Activated CD4-positive, alpha-beta memory T cell treated with anti-CD3 and anti-CD28 coated beads, Interleukin-2, amount 10 ng/mL, durations not matched to agents 7 days and 5 days (primary cell): ENCODE results near the gene DCTPP1. TPM values are rescaled to one million over a fixed set of nuclear protein-coding genes. Genes with fewer than 3 reads are reported as not detected.
"Not testable (repeated sequence)": the region's sequence is repeated elsewhere in the genome, so short reads cannot be mapped to it uniquely, and the experiment has no call there.

ENCODE experiments used
- CTCF ChIA-PET: fragments of 350-600 bp; sonication (Branson Sonifier 250); formaldehyde crosslinking; loops from one replicate; lab custom pipeline; 2021; ENCODE audit warnings: antibody characterized with exemption, inconsistent platforms; lab: Charles Lee
- POLR2A ChIA-PET: fragments of 350-600 bp; sonication (Branson Sonifier 250); formaldehyde crosslinking; loops from one replicate; lab custom pipeline; 2021; ENCODE audit warnings: antibody characterized with exemption; lab: Charles Lee
- DNase-seq: peaks from one replicate; pipeline ENCODE4 v3.0.0-alpha.2; 2020
- H3K27ac Mint-ChIP-seq: one replicate; pipeline ENCODE4 v1.8.0; 2021; ENCODE audit warnings: mild to moderate bottlenecking, mixed read lengths
- H3K27me3 Mint-ChIP-seq: one replicate; pipeline ENCODE4 v1.8.0; 2021; ENCODE audit warnings: mixed read lengths
- H3K36me3 Mint-ChIP-seq: one replicate; pipeline ENCODE4 v1.8.0; 2021; ENCODE audit warnings: low read depth, mixed read lengths
- H3K4me1 Mint-ChIP-seq: one replicate; pipeline ENCODE4 v1.8.0; 2021; ENCODE audit warnings: mixed read lengths
- H3K4me3 Mint-ChIP-seq: one replicate; pipeline ENCODE4 v1.8.0; 2021; ENCODE audit warnings: mild to moderate bottlenecking, mixed read lengths
- H3K9me3 Mint-ChIP-seq: one replicate; pipeline ENCODE4 v1.8.0; 2021; ENCODE audit warnings: mixed read lengths
- total RNA-seq, 2 experiments: library from RNA; stranded (reverse); gene quantifications; one replicate each; pipeline ENCODE4 v1.2.3, GENCODE V29; 2021

DCTPP1 gene
- total RNA-seq, 2 experiments from 2014 or later, result 51.3 to 51.4 TPM

DNA sequence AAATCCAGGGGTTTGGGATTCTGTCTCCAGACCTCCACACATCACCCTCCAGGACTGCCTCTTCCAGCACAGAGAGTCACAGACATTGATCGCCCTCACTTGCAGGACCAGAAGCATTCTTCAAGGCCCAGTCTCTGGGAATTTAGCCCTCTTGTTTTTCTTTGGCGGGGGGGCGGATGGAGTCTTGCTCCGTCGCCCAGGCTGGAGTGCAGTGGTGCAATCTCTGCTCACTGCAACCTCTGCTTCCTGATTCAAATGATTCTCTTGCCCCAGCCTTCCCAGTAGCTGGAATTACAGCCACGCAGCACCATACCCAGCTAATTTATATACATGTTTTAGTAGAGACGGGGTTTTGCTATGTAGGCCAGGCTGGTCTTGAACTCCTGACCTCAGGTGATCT is 34.2 kb upstream of the DCTPP1 start:
- H3K4me3 Mint-ChIP-seq, result no peak overlapping the region
- H3K36me3 Mint-ChIP-seq, result peaks cover 2% of the 10 kb centered on the region
- no peaks in the 10 kb centered on the region for H3K9me3 Mint-ChIP-seq
- CTCF ChIA-PET, result interaction anchor here (0.6 kb wide), 1 partner anchor 15 kb away, joined by 4 read pairs; no protein-coding TSS in a partner anchor
- no peaks in the 10 kb centered on the region for H3K27me3 Mint-ChIP-seq
- DNase-seq, result no peak
- POLR2A ChIA-PET, result interaction anchor here (0.8 kb wide), 1 partner anchor 10 kb away, joined by 7 read pairs; no protein-coding TSS in a partner anchor
- no peak overlapping the region for H3K27ac Mint-ChIP-seq
- peaks cover 49% of the 10 kb centered on the region for H3K4me1 Mint-ChIP-seq

DNA sequence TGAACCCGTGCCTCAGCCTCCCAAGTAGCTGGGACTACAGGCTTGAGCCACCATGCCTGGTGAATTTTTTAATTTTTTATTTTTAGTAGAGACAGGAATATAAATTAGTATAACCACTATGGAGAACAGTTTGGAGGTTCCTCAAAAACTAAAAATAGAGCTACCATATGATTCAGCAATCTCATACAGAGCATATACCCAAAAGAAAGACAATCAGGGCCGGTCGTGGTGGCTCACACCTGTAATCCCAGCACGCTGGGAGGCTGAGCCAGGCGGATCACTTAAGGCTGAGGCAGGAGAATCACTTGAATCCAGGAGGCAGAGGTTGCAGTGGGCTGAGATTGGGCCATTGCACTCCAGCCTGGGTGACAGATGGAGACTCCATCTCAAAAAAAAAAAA is 31.6 kb upstream of the DCTPP1 start:
- H3K36me3 Mint-ChIP-seq, H3K27me3 Mint-ChIP-seq, H3K4me3 Mint-ChIP-seq, DNase-seq, H3K9me3 Mint-ChIP-seq: not testable (repeated sequence)
- ChIA-PET POLR2A (interaction anchor here (5.8 to 8.3 kb wide), 2 partner anchors 11 to 20 kb away, joined by 38 to 400 read pairs; partner anchors contain the start of gene ITGAL), CTCF (interaction anchor here (0.6 to 7.4 kb wide), 7 partner anchors 9 to 117 kb away, joined by 3 to 107 read pairs (median 6); partner anchors contain the start of genes DCTPP1 and ITGAL)
- Mint-ChIP-seq H3K4me1 (peaks cover 66% of the 10 kb centered on the region), H3K27ac (peak overlapping the region; percentile 8)

DNA sequence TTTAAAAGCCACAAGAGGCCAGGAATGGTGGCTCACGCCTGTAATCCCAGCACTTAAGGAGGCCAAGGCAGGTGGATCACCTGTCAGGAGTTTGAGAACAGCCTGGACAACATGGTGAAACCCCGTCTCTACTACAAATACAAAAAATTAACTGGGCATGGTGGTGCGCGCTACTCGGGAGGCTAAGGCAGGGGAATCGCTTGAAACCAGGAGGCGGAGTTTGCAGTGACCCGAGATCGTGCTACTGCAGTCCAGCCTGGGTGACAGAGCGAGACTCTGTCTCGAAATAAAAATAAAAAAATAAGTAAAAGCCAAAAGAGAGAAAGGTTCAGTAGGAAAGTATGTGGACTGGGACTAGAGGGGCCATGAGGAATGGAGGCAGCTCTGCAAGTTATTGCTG is 29.6 kb upstream of the DCTPP1 start:
- Mint-ChIP-seq H3K4me1 (peaks cover 69% of the 10 kb centered on the region), H3K4me3 (no peak overlapping the region), H3K36me3 (peaks cover 6% of the 10 kb centered on the region), H3K27ac (peak overlapping the region; percentile 98), H3K27me3 (peaks cover 2% of the 10 kb centered on the region), H3K9me3 (no peaks in the 10 kb centered on the region)
- POLR2A ChIA-PET, result interaction anchor here (1.0 to 8.3 kb wide), 16 partner anchors 12 to 274 kb away, joined by 3 to 400 read pairs (median 6); partner anchors contain the start of genes DCTPP1, FBRS, ITGAL and PRR14
- no peak for DNase-seq
- CTCF ChIA-PET, result interaction anchor here (2.0 to 7.4 kb wide), 4 partner anchors 10 to 30 kb away, joined by 11 to 107 read pairs (median 32); partner anchors contain the start of genes DCTPP1 and ITGAL

DNA sequence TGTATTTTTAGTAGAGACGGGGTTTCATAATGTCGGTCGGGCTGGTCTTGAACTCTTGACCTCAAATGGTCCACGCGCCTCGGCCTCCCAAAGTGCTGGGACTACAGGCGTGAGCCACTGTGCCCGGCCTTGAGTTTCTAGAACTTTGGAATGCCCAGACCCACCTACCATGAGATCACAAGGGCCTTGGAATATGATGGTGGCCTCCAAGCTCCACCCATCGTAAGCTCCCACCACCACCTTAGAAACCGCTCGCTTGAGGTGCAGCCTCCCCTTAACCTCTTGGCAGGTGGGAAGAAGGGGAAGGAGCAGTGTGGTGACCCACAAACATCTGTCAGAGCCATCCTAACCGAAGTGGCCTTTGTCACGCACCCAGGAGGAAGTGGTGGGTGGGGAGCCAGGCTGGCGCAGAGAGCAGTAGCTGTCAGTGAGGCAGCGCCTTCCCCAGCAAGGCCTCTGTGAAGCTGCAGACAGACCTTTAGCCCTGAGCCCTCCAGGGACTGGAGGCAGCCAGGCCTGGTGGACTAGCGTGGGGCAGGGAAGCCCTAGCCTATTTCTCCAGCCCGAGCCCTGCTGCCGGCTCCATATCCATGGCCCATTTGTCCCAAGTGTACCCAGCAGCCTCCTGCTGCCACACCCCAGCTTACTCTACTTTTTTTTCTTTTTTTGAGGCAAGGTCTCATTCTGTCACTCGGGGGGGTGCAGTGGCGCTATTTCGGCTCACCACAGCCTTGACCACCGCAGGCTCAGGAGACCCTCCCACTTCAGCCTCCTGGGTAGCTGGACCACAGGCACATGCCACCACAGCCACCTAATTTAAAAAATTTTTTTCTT is 28.9 kb upstream of the DCTPP1 start:
- POLR2A ChIA-PET, result interaction anchor here (0.7 to 8.3 kb wide), 21 partner anchors 11 to 273 kb away, joined by 3 to 400 read pairs (median 5); partner anchors contain the start of genes DCTPP1, FBRS, ITGAL and PRR14
- CTCF ChIA-PET, result interaction anchor here (0.6 to 7.4 kb wide), 9 partner anchors 10 to 175 kb away, joined by 3 to 107 read pairs (median 4); partner anchors contain the start of genes DCTPP1 and ITGAL
- H3K27ac Mint-ChIP-seq, result peak overlapping the region; percentile 98

DNA sequence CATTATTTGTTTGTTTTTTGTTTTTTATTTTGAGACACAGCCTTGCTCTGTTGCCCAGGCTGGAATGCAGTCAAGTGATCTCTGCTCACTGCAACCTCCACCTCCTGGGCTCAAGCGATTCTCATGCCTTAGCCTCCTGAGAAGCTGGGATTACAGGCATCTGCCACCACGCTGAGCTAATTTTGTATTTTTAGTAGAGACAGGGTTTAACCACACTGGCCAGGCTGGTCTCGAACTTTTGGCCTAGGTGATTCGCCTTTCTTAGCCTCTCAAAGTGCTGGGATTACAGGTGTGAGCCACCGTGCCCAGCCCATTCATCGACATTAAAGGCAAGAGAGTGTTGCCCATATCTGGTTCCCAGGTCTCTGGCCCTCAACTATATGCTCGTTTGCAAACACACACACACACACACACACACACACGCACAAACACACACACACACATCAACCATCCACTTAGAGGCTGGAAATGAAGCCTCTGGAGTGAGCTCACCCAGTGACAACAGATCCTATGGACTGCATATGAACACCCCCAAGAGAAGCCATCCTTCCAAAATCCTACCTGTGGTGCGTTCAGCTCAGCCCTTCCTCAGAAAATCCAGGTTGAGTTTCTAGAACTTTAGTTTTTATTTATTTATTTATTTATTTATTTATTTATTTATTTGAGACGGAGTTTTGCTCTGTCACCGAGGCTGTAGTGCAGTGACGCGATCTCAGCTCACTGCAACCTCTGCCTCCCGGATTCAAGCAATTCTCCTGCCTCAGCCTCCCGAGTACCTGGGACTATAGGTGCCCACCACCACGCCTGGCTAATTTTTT is 28.1 kb upstream of the DCTPP1 start:
- ChIA-PET POLR2A (interaction anchor here (0.7 to 8.3 kb wide), 24 partner anchors 11 to 272 kb away, joined by 3 to 400 read pairs (median 5); partner anchors contain the start of genes DCTPP1, FBRS, ITGAL and PRR14), CTCF (interaction anchor here (0.6 to 7.4 kb wide), 9 partner anchors 9 to 176 kb away, joined by 3 to 107 read pairs (median 4); partner anchors contain the start of genes DCTPP1 and ITGAL)
- no peak for DNase-seq
- peak overlapping the region; percentile 98 for H3K27ac Mint-ChIP-seq
- peak overlapping the region; percentile 67 for H3K4me3 Mint-ChIP-seq
- H3K36me3 Mint-ChIP-seq, result peaks cover 6% of the 10 kb centered on the region
- peaks cover 2% of the 10 kb centered on the region for H3K27me3 Mint-ChIP-seq
- no peaks in the 10 kb centered on the region for H3K9me3 Mint-ChIP-seq
- H3K4me1 Mint-ChIP-seq, result peaks cover 73% of the 10 kb centered on the region

More for the DNA sequence above, 28.9 kb upstream of the DCTPP1 start:
- Mint-ChIP-seq H3K27me3 (peaks cover 2% of the 10 kb centered on the region), H3K4me1 (peaks cover 74% of the 10 kb centered on the region), H3K36me3 (peaks cover 6% of the 10 kb centered on the region), H3K9me3 (no peaks in the 10 kb centered on the region), H3K4me3 (peak overlapping the region; percentile 67)
- DNase-seq, result peak; percentile 95

DNA sequence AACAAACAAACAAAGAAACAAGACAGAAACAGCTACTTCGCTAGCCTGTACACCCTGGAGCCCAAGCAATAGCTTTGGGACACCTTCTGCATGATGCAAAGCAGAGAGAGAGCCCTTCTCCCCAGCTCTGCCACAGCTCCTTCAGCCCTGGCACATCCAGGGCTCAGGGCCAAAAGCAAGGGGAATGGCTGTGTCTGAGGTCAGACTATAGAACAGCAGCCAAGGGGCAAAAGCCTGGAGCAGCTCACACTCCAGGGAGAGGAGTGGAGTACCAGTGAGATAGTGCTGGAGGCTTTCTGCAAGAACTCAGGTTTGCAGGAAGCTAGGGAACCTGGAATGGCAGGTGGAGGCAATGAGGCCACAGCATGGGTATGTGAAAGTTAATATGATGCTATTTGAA is 27.4 kb upstream of the DCTPP1 start:
- POLR2A ChIA-PET, result interaction anchor here (0.9 to 8.3 kb wide), 9 partner anchors 10 to 78 kb away, joined by 3 to 400 read pairs (median 16); partner anchors contain the start of genes DCTPP1, ITGAL, SEPHS2 and ZNF747
- DNase-seq, result no peak
- H3K36me3 Mint-ChIP-seq, result peaks cover 6% of the 10 kb centered on the region
- CTCF ChIA-PET, result interaction anchor here (0.6 to 7.4 kb wide), 8 partner anchors 8 to 104 kb away, joined by 4 to 107 read pairs (median 7); partner anchors contain the start of genes DCTPP1, ITGAL and SEPHS2
- peak overlapping the region; percentile 55 for H3K27ac Mint-ChIP-seq
- H3K4me1 Mint-ChIP-seq, result peaks cover 76% of the 10 kb centered on the region
- peaks cover 2% of the 10 kb centered on the region for H3K27me3 Mint-ChIP-seq
- H3K9me3 Mint-ChIP-seq, result no peaks in the 10 kb centered on the region
- no peak overlapping the region for H3K4me3 Mint-ChIP-seq

DNA sequence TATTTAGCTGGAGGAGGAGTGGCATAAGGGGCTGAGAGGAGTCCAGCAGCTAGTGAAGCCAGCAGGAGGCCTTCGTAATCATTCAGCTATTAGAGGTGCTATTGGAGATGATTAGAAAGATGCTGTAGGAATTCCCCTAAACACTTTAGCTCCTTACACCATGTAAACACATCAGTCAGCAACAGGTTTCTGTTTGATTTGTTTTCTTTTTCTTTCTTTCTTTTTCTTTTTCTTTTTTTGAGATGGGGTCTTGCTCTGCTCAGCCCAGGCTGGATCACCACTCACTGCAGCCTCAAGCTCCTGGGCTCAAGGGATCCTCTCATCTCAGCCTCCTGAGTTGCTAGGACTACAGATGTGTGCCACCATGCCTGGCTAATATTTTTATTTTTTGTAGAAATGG is 26.5 kb upstream of the DCTPP1 start:
- Mint-ChIP-seq H3K9me3 (no peaks in the 10 kb centered on the region), H3K27me3 (peaks cover 2% of the 10 kb centered on the region), H3K27ac (no peak overlapping the region), H3K4me1 (peaks cover 71% of the 10 kb centered on the region), H3K4me3 (no peak overlapping the region), H3K36me3 (peaks cover 6% of the 10 kb centered on the region)
- ChIA-PET CTCF (interaction anchor here (0.6 to 7.4 kb wide), 5 partner anchors 10 to 77 kb away, joined by 4 to 107 read pairs (median 5); partner anchors contain the start of genes DCTPP1, ITGAL and SEPHS2), POLR2A (interaction anchor here (0.7 to 8.3 kb wide), 9 partner anchors 9 to 272 kb away, joined by 3 to 400 read pairs (median 16); partner anchors contain the start of genes ITGAL, SEPHS2, ZNF747 and ZNF785)
- DNase-seq, result no peak

DNA sequence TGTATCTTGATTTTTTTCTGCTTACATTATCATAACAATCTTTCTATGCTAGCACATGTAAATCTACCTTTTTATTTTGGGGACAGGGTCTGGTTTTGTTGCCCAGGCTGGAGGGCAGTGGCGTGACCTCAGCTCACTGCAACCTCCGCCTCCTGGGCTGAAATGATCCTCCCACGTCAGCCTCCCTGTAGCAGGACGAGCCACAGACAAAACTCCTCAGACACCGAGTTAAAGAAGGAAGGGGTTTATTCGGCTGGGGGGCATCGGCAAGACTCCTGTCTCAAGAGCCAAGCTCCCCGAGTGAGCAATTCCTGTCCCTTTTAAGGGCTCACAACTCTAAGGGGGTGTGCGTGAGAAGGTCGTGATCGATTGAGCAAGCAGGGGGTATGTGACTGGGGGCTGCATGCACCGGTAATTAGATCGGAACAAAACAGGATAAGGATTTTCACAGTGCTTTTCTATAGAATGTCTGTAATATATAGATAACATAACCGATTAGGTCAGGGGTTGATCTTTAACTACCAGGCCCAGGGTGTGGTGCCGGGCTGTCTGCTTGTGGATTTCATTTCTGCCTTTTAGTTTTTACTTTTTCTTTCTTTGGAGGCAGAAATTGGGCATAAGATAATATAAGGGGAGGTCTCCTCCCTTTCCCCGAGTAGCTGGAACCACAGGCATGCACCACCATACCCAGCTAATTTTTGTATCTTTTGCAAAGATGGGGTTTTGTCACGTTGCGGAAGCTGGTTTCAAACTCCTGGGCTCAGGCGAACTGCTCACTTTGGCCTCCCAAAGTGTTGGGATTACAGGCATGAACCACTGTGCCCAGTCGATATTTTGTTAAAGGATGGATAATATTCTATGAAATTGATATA is 23.1 kb upstream of the DCTPP1 start:
- Mint-ChIP-seq H3K27ac (peak overlapping the region; percentile 43), H3K4me1 (peaks cover 68% of the 10 kb centered on the region)
- not testable (repeated sequence) for H3K9me3 Mint-ChIP-seq, H3K4me3 Mint-ChIP-seq, H3K27me3 Mint-ChIP-seq, H3K36me3 Mint-ChIP-seq, DNase-seq
- POLR2A ChIA-PET, result interaction anchor here (12.7 kb wide), 1 partner anchor 21 kb away, joined by 163 read pairs; the partner anchor contains the start of gene ITGAL
- CTCF ChIA-PET, result interaction anchor here (1.3 kb wide), 1 partner anchor 11 kb away, joined by 4 read pairs; no protein-coding TSS in a partner anchor

DNA sequence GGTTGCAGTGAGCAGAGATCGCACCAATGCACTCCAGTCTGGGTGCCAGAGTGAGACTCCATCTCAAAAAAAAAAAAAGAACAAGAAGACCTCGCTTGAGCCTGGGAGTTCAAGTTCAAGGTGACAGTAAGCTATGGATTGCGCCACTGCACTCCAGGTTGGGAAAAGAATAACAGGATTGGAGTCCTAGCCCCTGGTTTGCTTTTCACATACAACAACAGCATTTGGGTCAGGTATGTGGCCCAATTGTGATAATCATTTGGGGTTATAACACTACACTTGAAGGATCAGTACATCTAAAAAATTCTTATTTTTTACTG is 19.2 kb upstream of the DCTPP1 start:
- Mint-ChIP-seq H3K27me3 (no peaks in the 10 kb centered on the region), H3K4me3 (no peak overlapping the region), H3K9me3 (no peaks in the 10 kb centered on the region), H3K27ac (no peak overlapping the region), H3K36me3 (peaks cover 14% of the 10 kb centered on the region), H3K4me1 (peaks cover 65% of the 10 kb centered on the region)
- DNase-seq, result no peak
- CTCF ChIA-PET, result interaction anchor here (0.6 to 4.2 kb wide), 22 partner anchors 11 to 267 kb away, joined by 3 to 49 read pairs (median 6); partner anchors contain the start of genes DCTPP1, ITGAL and ZNF747
- POLR2A ChIA-PET, result interaction anchor here (1.0 to 12.7 kb wide), 5 partner anchors 9 to 49 kb away, joined by 3 to 163 read pairs (median 5); partner anchors contain the start of gene ITGAL

DNA sequence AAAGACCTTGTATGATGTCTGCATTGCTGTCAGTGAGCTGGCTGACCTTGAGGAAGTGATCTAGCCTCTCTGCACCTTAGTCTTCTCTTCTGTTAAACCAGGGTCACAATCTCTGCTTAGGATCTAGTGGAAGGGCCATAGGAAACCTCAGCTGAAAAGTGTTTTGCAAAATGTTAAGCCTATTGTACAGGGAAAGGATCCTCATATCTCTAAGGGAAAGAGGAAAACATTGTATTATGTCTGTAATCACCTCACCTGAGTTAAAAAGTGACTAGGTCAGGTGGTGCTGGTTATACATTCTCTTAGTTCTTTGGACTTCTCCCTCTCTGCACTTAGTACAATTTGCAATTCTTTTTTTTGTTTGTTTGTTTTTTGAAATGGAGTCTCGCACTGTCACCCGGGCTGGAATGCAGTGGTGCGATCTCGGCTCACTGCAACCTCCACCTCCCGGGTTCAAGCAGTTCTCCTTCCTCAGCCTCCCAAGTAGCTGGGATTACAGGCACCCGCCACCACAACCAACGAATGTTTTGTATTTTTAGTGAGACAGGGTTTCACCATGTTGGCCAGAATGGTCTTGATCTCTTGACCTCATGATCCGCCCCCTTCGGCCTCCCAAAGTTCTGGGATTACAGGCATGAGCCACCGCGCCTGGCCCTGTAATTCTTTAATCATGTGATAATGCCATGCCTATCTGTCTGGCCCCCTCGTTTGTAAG is 17.8 kb upstream of the DCTPP1 start:
- CTCF ChIA-PET, result interaction anchor here (0.7 to 4.2 kb wide), 6 partner anchors 12 to 151 kb away, joined by 3 to 49 read pairs (median 4); partner anchors contain the start of gene DCTPP1
- POLR2A ChIA-PET, result interaction anchor here (1.0 to 12.7 kb wide), 3 partner anchors 11 to 43 kb away, joined by 4 to 163 read pairs (median 55); partner anchors contain the start of gene ITGAL

More for the DNA sequence above, 17.8 kb upstream of the DCTPP1 start:
- Mint-ChIP-seq H3K4me1 (peaks cover 69% of the 10 kb centered on the region), H3K4me3 (no peak overlapping the region), H3K9me3 (no peaks in the 10 kb centered on the region), H3K36me3 (peaks cover 26% of the 10 kb centered on the region), H3K27me3 (no peaks in the 10 kb centered on the region), H3K27ac (no peak overlapping the region)
- no peak for DNase-seq
